Retina (tissue), 1 donor: ENCODE results near the gene FOXO6.

Experiments
- DNase-seq: peaks from one replicate; pipeline ENCODE4 v3.0.0-alpha.2; 2016

FOXO6 gene

GRCh38 chr1:41368366-41368765, 7.1 kb downstream of the FOXO6 start:
- no peak for DNase-seq

GRCh38 chr1:41368801-41369200, 7.6 kb downstream of the FOXO6 start:
- peak; percentile 6 for DNase-seq

GRCh38 chr1:41369531-41369930, 8.3 kb downstream of the FOXO6 start:
- DNase-seq, result no peak

- DNase-seq, result no peak
These were observed 9.0 kb downstream of the FOXO6 start for GRCh38 chr1:41370225-41370624.

- peak; percentile 29 for DNase-seq
These were observed 9.7 kb downstream of the FOXO6 start for GRCh38 chr1:41370756-41371420.

GRCh38 chr1:41371630-41372599, 10.7 kb downstream of the FOXO6 start:
- DNase-seq, result peak; percentile 81

- no peak for DNase-seq
These were observed 11.4 kb downstream of the FOXO6 start for GRCh38 chr1:41372600-41372993.

GRCh38 chr1:41373373-41373772, 12.1 kb downstream of the FOXO6 start:
- no peak for DNase-seq

GRCh38 chr1:41374711-41375110, 13.5 kb downstream of the FOXO6 start:
- no peak for DNase-seq

GRCh38 chr1:41377397-41377796, 16.2 kb downstream of the FOXO6 start:
- peak; percentile 11 for DNase-seq

GRCh38 chr1:41378222-41378621, 17.0 kb downstream of the FOXO6 start:
- no peak for DNase-seq

GRCh38 chr1:41378999-41379737, 17.9 kb downstream of the FOXO6 start:
- no peak for DNase-seq

- DNase-seq, result peak; percentile 2
These were observed 18.5 kb downstream of the FOXO6 start for GRCh38 chr1:41379738-41380130.

- DNase-seq, result peak; percentile 3
These were observed 19.0 kb downstream of the FOXO6 start for GRCh38 chr1:41380195-41380594.

- peak; percentile 73 for DNase-seq
These were observed 19.9 kb downstream of the FOXO6 start for GRCh38 chr1:41380979-41381691.

- peak; percentile 82 for DNase-seq
These were observed 20.7 kb downstream of the FOXO6 start for GRCh38 chr1:41381692-41382479.

GRCh38 chr1:41382480-41383090, 21.4 kb downstream of the FOXO6 start:
- no peak for DNase-seq

GRCh38 chr1:41383094-41383852, 22.0 kb downstream of the FOXO6 start:
- DNase-seq, result no peak

- no peak for DNase-seq
These were observed 23.3 kb downstream of the FOXO6 start for GRCh38 chr1:41384579-41384978.

GRCh38 chr1:41385398-41386195, 24.4 kb downstream of the FOXO6 start:
- DNase-seq, result no peak
